Suppressor macrophage treated with lipopolysaccharide for 1 hour (primary cell): ENCODE measurements around the gene GRM3.

Experiments
- DNase-seq, 3 donors: peaks; one replicate each; pipeline ENCODE4 v3.0.0-alpha.2; 2020 to 2022

The GRM3 gene

DNA sequence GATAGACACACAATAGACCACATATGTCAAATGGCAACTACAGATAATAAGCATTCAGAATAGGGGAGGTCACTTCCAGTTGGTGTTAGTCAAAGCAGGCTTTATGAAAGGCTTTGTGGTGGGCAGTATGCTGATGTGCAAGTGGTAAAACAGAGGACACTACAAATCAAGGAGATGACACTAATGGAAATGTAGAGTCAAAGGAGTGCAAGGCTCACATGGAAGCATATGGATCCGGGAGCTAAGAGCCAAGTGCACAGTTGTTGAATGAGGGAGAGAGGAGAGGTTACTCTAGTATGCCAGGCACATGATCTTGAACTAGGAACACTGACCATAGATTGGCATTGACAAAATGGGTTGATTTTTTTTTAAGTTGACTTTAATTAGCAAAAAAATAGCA lies 62.7 kb downstream of the GRM3 start:
- DNase-seq: no peak

DNA sequence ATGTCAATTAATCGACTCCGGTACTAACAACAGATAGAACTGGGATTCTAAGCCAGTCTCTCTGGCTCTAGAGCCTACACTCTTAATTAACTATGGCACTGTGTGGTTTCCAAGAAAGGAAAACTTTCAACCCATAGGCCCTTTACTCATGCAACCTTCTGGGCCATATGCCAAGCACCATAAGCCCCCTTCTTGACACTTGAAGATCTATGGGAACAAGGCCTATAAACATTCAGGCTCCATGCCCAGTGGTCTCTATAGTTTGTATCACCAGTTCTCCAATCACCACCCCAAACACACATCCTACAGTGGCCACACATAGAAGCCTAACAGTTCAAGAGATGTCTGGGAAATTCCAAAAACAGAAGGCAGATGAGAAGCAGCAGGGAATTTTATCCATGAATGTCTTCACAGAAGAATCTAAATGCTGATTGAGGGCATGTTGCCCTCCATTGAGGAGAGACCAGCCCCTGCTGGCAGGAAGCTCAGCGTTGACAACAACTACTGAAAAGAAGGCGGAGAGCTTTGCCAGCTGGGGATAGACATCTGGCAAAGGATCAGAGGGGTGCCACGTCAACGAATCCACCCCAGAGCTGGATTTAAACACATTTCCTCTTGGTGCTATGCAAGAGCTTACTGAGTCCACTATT lies 64.4 kb downstream of the GRM3 start:
- no peak for DNase-seq

DNA sequence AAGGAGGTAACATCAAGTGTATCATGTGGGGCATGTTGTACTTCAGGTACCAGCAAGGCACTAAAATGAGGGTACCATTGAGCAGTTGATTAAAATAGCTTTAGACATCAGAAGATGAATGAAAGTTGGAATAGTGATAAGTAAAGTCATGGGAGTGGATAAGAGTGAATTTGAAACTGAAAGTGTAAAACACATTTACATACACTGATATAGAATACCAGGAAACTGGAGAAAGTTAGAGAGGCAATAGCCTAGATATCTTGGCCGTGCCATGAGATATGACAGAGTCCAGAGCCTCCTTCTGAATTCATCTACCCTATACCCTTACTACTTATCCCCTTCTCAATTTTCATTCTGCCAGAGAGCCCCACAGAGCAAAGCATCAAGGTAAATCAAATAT lies 76.6 kb downstream of the GRM3 start:
- no peak for DNase-seq

DNA sequence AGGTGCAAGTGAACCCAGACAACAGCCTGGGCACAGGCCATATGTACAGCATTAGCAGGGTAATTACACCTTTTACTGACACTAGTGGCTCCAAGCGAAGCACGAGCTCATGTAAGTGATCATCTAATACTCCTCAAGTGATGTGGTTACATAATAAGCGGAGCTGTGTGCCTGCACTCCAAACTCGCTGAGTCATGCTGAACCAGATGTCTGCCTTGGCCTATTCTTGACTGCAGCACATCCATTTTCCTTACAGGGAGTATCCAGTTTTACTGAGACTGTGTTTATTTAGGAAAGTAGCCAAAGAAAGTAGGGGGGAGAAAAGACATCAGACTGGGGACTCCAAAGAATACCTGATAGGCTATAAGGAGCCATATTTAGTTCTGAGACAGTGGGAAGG lies 90.1 kb downstream of the GRM3 start:
- no peak for DNase-seq

DNA sequence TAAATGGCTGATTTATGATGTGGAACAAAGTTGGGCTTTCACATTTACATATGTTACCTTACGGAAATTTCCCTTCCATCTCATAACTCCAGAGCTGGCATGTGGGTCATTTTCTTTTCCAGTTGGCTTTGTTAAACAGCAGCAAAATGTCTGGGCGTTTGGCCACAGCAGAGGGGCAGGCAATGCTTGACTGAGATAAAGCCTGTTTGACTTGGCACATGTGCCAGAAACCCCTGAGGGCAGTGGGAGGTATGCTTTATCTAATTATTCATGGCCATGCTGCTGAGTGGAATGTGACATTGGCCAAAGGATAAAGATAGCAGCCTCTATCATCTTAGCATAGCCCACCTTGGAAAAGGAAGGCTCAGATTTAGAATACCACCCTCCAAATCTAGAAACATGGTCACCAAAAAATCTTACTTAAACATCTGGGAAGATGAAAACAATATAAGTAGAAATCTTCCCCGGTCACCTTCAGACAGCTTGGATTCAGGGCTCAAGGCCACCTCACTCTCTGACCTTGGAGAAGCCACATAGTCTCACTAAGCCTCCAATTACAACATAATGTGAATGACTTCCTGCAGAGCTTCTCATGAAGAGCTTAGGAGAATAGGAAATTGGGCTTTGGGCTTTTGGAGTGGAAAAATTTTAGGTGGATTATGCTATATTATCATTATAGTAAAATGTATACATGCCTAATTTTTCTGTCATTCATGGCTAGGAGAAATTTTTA lies 101.5 kb downstream of the GRM3 start:
- no peak for DNase-seq

DNA sequence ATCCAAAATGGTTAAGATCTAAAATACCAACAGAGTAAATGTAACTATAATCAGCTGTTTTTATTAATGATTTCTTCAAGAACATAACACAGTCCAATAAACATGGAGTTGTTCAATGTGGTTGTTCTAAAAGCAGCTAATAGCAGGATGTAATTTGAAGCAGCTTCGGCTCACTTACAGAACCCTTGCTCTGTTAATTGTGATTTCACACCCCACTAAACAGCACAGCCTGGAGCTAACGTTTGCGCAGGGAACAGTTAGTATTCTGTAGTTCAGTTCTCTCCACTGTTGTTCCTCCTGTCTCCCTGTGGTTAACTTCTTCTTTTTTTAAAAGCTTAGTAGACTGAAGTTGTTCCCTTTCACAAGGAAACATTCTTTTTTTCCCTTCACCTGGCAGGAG lies 104.0 kb downstream of the GRM3 start:
- DNase-seq: no peak

DNA sequence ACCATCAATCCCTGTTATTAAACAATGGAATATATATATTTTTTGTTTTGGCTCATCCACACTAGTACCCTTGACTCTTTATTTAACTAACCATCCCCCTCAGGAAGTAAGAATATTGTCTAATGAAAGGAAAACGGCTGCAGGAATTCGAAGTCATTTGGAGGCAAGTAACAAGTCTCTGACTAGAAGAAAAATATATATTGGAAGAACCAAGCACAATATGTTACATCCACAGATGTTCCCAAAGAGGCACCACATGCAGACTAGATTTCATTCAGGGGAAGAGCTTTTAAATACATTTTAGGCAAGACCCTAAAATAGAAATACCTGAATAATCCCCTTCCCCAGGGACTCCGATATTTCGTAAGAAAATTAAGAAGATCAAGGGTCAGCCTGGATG lies 104.5 kb downstream of the GRM3 start:
- DNase-seq: no peak

DNA sequence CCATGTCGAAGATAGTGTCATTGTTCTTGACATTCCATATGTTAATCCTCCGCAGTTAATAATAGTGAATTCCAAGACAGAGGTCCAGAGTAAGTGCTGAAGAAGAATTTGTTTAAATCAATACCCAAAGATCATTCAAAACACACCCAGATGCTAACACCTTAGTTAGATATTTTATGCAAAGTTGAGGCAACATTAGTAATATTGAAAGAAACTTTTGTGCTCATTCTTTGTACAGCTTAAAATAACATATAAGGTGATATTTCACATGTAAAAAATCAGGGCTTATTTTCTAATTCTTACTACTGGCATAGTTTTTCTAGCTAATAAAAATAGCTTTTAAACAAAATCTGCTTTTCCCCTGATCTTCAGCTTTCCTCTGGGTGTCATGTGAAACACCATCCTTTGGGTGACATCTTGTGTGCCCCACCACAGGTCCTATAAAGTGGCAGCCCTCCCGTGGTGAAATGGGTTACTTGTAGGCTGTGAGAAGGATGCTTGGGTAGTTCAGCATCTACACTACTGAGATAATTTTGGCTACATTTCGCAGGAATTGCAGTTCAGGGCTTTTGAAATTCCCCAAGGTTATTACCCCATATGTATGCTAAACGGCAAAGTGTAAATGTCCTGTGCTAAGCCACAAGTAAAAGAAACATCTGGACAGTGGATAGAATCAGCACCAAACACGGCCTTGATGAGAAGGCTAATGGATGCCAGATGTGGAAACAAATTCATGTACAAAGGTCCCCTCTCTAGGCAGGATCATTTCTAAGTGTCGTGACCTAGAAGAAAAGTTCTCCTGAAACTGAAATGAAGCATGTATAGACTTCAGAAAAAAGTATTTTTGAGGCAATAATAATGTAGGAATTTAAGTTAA lies 105.4 kb downstream of the GRM3 start:
- no peak for DNase-seq

DNA sequence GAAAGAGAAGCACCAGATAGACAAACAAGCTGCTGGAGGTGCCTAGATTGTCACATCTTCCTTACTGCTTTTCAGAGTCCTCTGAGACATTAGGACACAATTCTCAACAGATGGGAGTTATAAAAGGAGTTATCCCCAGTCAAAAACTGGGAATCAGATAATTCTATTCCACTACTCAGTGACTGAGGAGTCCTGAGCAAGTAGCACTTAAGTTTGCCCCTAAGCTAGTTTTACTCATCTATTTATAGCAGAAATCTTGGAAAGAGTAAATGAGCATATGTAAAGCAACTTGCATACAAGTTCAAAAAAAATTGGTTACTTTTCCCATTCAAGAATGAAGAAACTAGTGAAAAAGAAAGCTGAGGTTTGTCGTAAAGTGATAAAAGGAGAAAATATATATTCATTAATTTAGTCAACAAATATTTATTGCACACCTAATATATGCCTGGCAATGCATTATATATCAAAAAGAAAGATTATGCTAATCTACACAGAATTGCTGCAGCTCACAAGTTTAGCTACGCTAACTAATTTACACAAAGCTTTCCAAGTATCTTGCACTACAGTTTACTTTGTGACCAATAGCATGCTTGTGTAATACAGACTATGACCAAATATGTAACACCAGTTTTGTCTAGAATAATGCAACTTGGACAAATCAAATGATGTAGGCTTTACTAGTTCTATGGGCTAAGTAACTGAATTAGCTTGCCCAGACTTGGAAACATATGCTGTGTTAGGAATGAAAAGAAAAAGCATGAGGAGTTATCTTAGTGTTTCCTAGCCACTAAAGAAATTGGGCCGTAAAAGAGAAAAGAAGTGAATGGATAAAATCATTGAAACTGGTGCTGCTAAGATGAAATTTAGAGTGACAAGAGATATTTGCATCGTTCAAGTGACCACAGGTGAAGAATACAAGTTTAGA lies 106.3 kb downstream of the GRM3 start:
- DNase-seq: no peak

DNA sequence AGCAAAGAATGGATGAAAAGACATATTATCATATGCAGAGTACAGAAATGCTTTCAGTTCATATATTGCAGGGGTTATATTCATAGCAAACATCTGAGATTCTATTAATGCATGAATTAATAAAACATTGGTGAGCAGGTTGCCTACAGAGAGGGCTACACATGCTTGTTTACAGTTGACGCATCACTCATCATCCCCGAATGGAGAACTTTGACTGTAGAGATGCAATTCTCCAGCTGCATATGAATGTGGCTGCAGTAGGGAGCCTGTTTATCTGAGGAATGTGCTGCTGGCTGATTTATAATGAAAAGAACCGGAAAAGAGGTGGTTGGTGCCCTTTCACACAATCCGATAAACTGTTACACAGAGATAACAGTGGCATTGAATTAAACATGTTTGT lies 116.5 kb downstream of the GRM3 start:
- DNase-seq: no peak

DNA sequence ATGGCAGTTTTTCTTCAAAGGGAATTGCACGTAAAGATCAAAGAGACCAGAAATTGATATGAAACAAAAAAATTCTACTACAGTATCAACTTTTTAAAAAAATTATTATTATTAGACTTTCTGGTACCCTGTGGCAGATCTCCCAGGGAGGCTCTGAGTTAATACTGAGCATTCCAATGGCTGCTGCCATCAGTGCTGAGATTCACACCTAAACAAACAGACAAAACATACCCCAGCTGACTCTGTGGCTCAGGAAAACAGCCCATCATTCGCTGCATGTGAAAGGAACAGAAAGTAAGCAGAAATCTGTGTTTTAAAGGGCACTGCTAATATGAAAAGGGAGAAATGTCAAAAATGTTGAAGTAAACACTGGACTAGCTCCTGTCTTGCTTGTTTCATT lies 118.4 kb downstream of the GRM3 start:
- DNase-seq: no peak

DNA sequence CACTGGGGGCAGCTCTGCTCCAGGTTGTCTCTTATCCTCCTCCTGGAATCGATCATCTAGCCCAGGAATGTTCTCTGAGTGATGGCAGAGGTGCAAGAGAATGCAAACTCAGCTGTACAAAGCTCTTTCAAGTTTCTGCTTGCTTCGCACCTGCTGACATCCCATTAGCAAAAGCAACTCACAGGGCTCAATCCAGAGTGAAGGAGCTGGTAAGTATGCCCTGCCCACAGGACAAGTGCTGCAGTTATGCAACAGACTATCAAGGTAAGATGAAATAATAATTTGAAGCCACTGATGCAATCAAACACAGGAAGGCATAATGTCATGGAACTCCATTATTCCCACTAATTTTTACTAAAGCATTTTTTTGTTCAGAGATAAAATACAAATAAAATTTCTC lies 122.2 kb downstream of the GRM3 start:
- no peak for DNase-seq

DNA sequence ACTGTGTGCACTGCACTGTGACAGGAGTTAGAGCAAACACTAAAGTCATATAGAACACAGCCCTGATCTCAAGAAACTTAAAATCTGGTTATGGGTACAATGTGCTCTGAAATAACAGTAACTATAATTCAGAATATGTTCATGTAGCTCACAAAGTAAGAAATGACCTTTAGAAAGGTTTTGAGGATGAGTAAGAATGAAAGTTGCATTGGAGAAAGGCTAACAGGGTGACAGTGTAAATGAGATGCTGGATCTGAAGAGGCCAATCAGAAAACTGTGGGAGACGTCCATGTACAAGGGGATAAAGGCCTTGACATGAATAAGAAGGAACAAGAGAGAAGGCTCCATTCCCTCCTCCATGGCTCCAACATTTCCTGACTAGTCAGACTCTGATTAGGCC lies 124.7 kb downstream of the GRM3 start:
- DNase-seq: no peak

DNA sequence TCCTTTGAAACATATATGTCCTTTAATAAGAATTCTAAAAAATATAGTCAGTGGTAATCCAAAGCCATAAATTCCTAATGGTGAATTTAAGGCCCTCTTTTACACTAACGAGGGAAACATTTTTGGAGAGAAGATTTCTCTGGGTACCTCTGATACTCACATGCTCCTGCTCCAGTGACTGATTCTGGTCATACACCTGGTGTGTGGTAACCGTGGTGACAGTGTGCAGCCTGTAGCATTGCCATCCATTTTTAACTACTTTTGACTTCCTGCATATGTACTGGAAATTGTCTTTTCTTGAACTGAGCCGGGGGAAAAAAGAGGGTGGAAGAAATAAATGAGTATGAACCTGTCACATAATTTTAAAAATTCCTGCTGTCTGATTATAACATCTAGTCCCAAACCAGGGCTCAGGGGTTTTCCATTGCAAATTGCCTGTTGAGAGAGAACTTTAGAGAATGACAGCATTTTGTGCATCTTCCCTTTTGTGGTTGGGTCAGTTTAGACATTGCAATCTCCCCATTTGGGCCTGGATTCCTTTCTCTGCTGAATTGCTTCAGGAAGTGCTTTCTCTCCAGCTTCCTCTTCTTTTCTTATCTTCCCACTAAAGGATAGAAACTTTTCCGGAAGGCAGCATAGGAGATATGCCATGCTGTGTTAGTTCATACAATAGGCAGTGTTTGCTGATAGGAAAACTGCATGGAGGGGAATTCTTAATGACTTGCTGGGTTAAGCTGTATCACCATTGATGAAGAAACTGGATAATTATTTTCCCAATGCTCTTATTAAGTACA lies 125.5 kb downstream of the GRM3 start:
- DNase-seq: peak; percentile 12 to 29 (median 22)

DNA sequence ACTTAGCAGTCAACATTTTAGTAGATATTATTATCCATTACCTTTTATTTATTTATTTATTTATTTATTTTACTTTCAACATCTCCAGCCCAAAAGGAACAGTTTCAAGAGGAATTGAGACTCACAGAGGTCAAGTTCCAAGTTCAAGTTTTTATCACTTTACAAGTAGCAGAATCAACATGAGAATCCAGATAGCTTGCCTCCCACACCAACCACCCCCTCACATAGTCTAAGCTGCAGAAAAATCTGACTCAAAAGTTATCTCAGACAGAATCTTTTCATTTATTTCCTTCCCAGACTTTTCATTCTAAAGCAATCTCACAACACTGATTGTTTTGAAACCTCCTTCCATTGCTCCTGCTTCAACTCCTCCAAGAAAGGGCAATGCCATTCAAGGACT lies 129.6 kb downstream of the GRM3 start:
- no peak for DNase-seq

DNA sequence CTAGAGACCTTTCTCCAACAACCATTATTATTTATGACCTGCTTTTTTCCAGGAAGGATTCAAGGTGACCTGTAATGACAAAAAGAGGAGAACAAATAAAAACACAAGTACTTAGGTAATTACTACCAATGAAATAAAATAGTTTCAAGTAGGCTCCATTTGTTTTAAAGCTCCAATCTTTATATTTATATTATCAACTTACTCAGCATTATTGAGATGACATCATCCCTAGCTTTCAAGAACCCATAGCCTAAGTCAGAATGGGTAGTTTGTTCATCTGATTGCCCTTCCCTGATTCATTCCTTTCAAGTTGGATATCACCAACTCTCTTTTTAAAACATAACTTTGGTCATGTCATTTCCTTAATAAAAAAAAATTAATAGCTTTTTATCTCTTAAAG lies 131.5 kb downstream of the GRM3 start:
- DNase-seq: no peak

DNA sequence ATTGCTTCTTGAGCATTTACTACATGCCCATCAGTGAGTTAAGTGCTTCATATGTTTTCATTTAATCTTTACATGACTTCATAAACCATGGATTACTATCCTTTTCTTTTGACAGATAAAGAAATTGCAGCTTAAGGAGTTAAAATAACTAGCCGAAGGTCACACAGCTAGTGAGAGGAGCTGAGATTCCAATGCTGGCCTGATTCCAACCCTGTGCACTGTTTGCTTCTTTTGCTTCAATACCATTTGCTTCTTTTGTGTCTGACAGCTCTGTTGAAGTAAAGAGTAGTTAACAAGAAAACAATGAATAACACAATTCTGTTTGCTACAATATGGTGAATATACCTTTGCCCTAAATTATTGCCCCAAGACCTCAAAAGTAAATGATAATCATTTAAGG lies 132.4 kb downstream of the GRM3 start:
- DNase-seq: no peak

DNA sequence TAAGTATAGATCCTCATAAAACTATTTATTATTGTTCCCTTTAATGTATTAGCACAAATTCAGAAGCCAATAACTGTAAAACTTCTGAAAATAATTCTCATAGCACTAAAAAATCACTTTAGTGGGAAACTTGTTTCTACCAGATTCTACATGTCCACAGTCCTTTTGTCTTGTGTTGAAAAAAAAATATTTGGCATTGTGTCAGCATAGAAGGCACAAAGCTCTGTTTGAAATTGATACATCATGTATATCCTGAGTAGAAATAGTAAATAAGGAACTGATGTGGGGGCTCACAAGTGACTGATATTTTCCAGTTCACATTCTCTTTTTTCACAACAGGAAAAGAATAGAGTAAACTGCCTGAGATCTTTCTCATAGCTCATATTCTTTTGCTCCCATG lies 134.6 kb downstream of the GRM3 start:
- no peak for DNase-seq

DNA sequence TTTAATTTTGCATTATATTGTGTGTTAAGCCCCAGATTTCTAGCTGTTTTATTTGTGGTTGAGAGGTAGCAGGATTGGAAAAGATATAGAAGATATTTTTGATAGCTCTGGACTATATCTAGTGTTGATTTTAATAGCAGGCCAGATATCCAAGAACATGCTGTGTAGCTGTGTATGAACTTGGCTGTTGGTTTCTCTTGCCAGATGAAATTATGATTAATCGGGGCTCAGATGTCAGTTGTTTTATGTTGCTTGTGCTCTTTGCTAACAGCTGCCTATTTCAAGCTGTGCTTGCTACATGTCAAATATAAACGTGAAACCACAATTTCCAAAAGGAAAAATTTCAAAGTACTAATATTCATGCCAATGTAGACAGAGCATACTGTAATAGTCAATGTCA lies 141.1 kb downstream of the GRM3 start:
- no peak for DNase-seq

DNA sequence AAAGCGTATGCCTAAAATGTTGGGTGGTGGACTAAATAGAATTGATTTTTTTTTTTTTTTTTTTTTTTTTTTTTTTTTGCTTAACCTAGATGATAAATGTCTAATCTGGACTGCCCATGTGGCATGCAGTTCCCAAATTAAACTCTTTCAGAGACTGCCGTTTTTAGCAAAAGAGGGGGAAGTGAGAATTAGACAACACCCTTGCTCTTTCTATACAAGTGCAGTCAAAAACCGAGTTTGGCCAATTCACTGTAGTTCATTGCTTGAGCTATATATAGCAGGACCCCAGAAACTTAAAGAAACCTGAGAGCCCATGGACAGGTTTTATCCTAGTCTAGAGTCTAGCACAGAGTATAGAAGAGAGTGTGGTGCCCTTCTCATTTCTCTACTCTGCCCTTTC lies 141.9 kb downstream of the GRM3 start:
- DNase-seq: no peak

DNA sequence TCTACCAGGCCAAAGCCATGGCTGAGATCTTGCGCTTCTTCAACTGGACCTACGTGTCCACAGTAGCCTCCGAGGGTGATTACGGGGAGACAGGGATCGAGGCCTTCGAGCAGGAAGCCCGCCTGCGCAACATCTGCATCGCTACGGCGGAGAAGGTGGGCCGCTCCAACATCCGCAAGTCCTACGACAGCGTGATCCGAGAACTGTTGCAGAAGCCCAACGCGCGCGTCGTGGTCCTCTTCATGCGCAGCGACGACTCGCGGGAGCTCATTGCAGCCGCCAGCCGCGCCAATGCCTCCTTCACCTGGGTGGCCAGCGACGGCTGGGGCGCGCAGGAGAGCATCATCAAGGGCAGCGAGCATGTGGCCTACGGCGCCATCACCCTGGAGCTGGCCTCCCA lies 142.7 kb downstream of the GRM3 start:
- no peak for DNase-seq

DNA sequence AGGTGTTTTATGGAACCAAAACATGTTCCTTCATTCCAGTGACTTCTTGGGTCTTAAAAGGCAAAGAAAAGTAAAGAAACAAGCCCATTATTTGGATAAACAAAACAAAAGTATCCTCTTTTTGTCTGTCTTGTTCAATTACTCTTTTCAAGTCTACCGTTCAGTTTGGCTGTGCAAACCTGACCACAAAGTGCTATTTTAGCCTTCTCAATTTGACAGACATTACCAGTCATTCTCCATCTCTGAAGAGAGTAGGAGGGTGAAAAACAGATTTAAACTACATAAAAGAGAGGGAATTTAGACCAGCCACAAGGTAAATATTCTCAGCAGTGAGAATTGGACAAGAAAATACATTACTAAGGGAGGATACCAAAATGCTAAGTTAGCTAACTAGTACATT lies 145.2 kb downstream of the GRM3 start:
- no peak for DNase-seq
